Osteoblast (primary cell): ENCODE data around the gene LRRC28. TPM values are rescaled to one million over a fixed set of nuclear protein-coding genes. Genes with fewer than 3 reads are reported as not detected.

Experiments used
- DNase-seq: peaks from one replicate; pipeline ENCODE4 v3.0.0; 2011; ENCODE audit warnings: low spot score, mixed read lengths; ENCODE audit not compliant: insufficient read length; ENCODE audit errors: missing footprints
- H2AFZ ChIP-seq: 2 replicates; pipeline ENCODE4 v1.6.0; 2011; ENCODE audit warnings: mild to moderate bottlenecking, low read length
- H3K27ac ChIP-seq: 2 replicates; pipeline ENCODE4 v1.5.1; 2011; ENCODE audit warnings: mild to moderate bottlenecking, low read depth, low read length, moderate library complexity
- H3K27me3 ChIP-seq: 2 replicates; pipeline ENCODE4 v1.6.0; 2012; ENCODE audit warnings: mild to moderate bottlenecking, control low read depth, inconsistent platforms, low read length, moderate library complexity; ENCODE audit not compliant: insufficient read depth
- H3K36me3 ChIP-seq: 2 replicates; pipeline ENCODE4 v1.5.1; 2011; ENCODE audit warnings: mild to moderate bottlenecking, low read length, control low read depth, moderate library complexity; ENCODE audit not compliant: insufficient read depth
- H3K4me1 ChIP-seq: 2 replicates; pipeline ENCODE4 v1.5.1; 2011; ENCODE audit warnings: mild to moderate bottlenecking, low read length, control low read depth, moderate library complexity; ENCODE audit not compliant: insufficient read depth
- H3K4me2 ChIP-seq: 2 replicates; pipeline ENCODE4 v1.6.0; 2011; ENCODE audit warnings: mild to moderate bottlenecking, low read length; ENCODE audit not compliant: insufficient read depth
- H3K4me3 ChIP-seq: fragments of 200-600 bp; sonication (generic); 3 replicates; pipeline ENCODE4 v1.5.1; 2012; ENCODE audit warnings: mild to moderate bottlenecking, low read length, inconsistent platforms; ENCODE audit not compliant: insufficient read depth
- H3K79me2 ChIP-seq: 2 replicates; pipeline ENCODE4 v1.6.0; 2012; ENCODE audit warnings: mild to moderate bottlenecking, low read length, control low read depth, inconsistent platforms; ENCODE audit not compliant: insufficient read depth
- H3K9me3 ChIP-seq: 2 replicates; pipeline ENCODE4 v1.5.1; 2011; ENCODE audit warnings: low read depth, low read length, control low read depth
- H4K20me1 ChIP-seq: 2 replicates; pipeline ENCODE4 v1.6.0; 2012; ENCODE audit warnings: mild to moderate bottlenecking, low read length, control low read depth; ENCODE audit not compliant: insufficient read depth
- total RNA-seq: library from RNA; depleted of rRNA; stranded (reverse); fragments of >200 nt; gene quantifications from 2 replicates; pipeline ENCODE4 v1.2.3, GENCODE V29; 2012
- TF ChIP-seq, protein P1 (sequence below): IDR thresholded peaks from 2 replicates; pipeline ENCODE4 v1.5.1; 2011; ENCODE audit warnings: mild to moderate bottlenecking, low read depth, low read length, moderate library complexity; ENCODE audit errors: extremely low read depth

Gene LRRC28
- total RNA-seq, 1 donor, result 32.6 TPM

DNA sequence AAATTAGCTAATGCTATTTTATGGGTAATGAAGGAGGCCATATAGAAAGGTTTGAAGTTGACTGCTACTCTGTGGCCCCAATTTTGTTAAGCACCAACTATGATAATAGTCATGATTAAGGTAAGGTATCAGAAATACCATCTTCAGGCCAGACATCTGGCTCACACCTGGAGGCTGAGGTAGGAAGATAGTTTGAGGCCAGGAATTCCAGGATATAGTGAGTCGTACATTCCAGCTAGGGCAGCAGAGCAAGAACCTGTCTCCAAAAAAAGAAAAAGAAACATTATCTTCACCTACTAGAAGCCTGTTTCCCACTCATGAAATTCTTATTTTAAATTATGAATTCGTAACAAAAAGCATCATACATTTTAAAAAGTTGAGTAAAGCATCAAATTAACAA lies 64.4 kb downstream of the LRRC28 start:
- no peaks in the 10 kb centered on the region for H3K36me3 ChIP-seq
- H3K79me2 ChIP-seq, result no peaks in the 10 kb centered on the region
- no peak overlapping the region for H2AFZ ChIP-seq
- no peak for DNase-seq
- no peak overlapping the region for H3K4me3 ChIP-seq
- H4K20me1 ChIP-seq, result no peaks in the 10 kb centered on the region
- H3K9me3 ChIP-seq, result peaks cover 6% of the 10 kb centered on the region
- H3K4me2 ChIP-seq, result no peak overlapping the region
- H3K27me3 ChIP-seq, result no peaks in the 10 kb centered on the region
- H3K4me1 ChIP-seq, result peaks cover 5% of the 10 kb centered on the region
- H3K27ac ChIP-seq, result no peak overlapping the region
- TF ChIP-seq, protein P1, sequence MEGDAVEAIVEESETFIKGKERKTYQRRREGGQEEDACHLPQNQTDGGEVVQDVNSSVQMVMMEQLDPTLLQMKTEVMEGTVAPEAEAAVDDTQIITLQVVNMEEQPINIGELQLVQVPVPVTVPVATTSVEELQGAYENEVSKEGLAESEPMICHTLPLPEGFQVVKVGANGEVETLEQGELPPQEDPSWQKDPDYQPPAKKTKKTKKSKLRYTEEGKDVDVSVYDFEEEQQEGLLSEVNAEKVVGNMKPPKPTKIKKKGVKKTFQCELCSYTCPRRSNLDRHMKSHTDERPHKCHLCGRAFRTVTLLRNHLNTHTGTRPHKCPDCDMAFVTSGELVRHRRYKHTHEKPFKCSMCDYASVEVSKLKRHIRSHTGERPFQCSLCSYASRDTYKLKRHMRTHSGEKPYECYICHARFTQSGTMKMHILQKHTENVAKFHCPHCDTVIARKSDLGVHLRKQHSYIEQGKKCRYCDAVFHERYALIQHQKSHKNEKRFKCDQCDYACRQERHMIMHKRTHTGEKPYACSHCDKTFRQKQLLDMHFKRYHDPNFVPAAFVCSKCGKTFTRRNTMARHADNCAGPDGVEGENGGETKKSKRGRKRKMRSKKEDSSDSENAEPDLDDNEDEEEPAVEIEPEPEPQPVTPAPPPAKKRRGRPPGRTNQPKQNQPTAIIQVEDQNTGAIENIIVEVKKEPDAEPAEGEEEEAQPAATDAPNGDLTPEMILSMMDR, result no peak

DNA sequence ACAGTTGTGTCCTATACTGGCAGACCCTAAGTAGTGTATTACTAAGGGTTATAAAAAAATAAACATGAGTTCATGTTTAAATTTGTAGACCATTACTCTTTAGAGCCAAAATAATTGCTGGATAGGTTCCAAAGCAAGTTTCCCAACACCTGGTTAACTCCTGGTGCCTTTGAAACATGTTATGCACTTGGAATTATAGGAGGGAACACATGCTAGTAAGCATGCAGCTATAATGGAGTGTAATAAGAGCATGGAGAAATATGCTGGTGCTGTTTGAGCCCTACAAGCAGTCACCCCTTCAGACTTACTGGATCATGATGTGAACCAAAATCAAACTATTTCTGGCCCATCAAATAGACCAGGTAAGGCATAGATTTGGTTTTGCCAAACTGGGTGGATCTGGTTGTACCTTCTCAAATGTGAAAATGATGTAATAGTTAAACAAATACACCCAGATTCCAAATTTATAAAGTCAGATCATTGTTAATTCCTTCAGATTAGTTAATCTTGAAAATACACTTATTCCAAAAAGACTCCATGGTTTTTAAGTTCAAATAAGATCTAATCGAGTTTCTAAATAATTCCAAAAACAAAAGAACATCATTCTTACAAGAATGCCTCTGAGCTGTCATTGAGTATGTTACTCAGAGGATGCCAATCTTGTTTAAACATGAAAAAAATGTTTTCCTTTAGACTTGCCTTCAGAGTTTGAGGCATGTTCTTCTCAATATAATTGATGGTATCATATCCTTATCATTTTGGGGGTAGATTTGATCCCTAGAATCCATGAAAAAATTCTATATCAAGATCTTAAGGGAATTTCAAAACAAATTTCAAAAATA lies 69.3 kb downstream of the LRRC28 start:
- Histone ChIP-seq H3K4me3 (no peak overlapping the region), H3K27me3 (no peaks in the 10 kb centered on the region), H2AFZ (no peak overlapping the region), H3K9me3 (no peaks in the 10 kb centered on the region), H3K4me2 (no peak overlapping the region), H3K79me2 (no peaks in the 10 kb centered on the region), H3K36me3 (no peaks in the 10 kb centered on the region), H4K20me1 (no peaks in the 10 kb centered on the region), H3K27ac (peak overlapping the region; percentile 58), H3K4me1 (peaks cover 39% of the 10 kb centered on the region)
- no peak for DNase-seq
- TF ChIP-seq, protein P1, result no peak

DNA sequence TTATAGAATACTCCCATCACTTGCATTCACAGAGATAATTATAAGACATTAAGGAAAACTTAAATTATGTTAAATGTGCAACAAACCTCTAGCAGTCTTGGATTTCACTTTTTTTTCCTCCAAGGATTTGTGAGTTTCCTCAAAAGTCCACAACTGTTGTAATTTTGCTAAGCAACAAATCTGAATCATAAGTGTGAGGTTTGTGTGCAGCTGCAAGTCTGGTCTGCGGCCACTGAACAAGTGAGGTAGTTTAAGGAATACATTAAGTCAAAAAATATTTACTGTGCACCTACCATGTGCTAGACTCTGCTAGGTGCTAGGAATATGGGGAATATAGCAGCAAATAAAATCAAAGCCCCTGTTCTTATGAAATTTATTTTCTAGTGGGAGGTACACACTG lies 70.2 kb downstream of the LRRC28 start:
- Histone ChIP-seq H3K36me3 (no peaks in the 10 kb centered on the region), H3K27ac (peak overlapping the region; percentile 58), H3K27me3 (no peaks in the 10 kb centered on the region), H3K9me3 (no peaks in the 10 kb centered on the region), H4K20me1 (no peaks in the 10 kb centered on the region), H2AFZ (no peak overlapping the region), H3K4me2 (no peak overlapping the region), H3K4me1 (peaks cover 39% of the 10 kb centered on the region), H3K4me3 (no peak overlapping the region), H3K79me2 (no peaks in the 10 kb centered on the region)
- TF ChIP-seq, protein P1, result no peak
- DNase-seq, result no peak

DNA sequence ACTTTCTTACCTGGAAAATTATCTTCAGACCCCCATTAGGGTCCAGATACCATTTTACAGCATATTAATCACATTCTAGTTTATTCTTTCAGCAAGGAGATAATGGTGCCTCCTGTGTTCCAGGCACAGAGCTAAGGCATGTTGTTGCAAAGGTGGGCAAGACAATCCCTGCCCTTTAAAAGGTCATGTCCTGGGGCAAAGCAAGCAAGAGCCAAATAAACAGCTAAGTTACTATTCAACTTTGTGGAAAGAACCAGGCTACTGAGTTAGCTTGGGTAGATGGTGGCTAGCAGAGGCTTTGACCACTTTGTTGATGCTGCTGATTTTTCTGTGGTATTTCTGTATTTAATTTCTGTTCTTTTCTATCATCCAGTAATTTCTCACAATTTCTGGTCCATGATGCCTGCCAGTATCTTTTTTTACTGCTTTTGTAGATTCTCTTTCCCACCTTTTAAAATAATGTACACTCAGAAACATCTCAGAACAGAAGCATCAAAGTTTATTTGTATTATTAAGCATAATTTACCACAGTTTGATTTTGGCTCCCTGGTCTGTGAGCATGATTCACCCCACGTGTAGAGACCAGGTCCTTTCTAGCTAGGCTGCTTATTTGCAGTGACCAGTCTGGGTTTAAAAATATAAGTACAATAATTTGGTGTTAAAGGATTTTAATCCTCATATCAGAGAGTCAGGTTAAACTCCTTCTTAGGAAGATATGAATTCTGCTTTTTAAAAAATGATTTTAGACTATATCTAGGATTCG lies 71.5 kb downstream of the LRRC28 start:
- peak overlapping the region; percentile 90 for H3K27ac ChIP-seq
- DNase-seq, result no peak

More for the DNA sequence above, 71.5 kb downstream of the LRRC28 start:
- Histone ChIP-seq H2AFZ (no peak overlapping the region), H3K4me3 (no peak overlapping the region), H3K36me3 (no peaks in the 10 kb centered on the region), H3K27me3 (no peaks in the 10 kb centered on the region), H3K4me2 (no peak overlapping the region), H3K4me1 (peaks cover 39% of the 10 kb centered on the region), H3K9me3 (no peaks in the 10 kb centered on the region), H4K20me1 (no peaks in the 10 kb centered on the region), H3K79me2 (no peaks in the 10 kb centered on the region)
- TF ChIP-seq, protein P1, result no peak
